Liver (tissue), 9 donors: ENCODE results near the gene CTNND1. TPM values are rescaled to one million over a fixed set of nuclear protein-coding genes. Genes with fewer than 3 reads are reported as not detected.

Experiments
- DNase-seq: peaks from one replicate; pipeline ENCODE4 v3.0.0-alpha.2; 2017; ENCODE audit warnings: low spot score
- H3K27ac ChIP-seq, 2 donors: one replicate each; pipeline ENCODE4 v1.7.0; 2013; ENCODE audit warnings: inconsistent platforms in 2 of 2, low read length in 2 of 2, control low read depth in 1 of 2, low read depth in 1 of 2, mild to moderate bottlenecking in 1 of 2
- H3K27me3 ChIP-seq, 4 donors: one replicate each; pipeline versions ENCODE4 v1.6.1 to v1.7.0; 2013; ENCODE audit warnings: low read length in 3 of 4, inconsistent platforms in 1 of 4, mild to moderate bottlenecking in 1 of 4, moderate library complexity in 1 of 4; ENCODE audit not compliant: control insufficient read depth in 4 of 4, insufficient read depth in 4 of 4
- H3K36me3 ChIP-seq, 4 donors: one replicate each; pipeline versions ENCODE4 v1.6.1 to v1.7.0; 2013; ENCODE audit warnings: low read length in 3 of 4, mild to moderate bottlenecking in 3 of 4, low read depth in 1 of 4, moderate library complexity in 1 of 4; ENCODE audit not compliant: control insufficient read depth in 4 of 4, insufficient read depth in 3 of 4
- H3K4me1 ChIP-seq, 4 donors: one replicate each; pipeline versions ENCODE4 v1.6.1 to v1.7.0; 2013; ENCODE audit warnings: low read length in 3 of 4, mild to moderate bottlenecking in 3 of 4, moderate library complexity in 1 of 4; ENCODE audit not compliant: control insufficient read depth in 4 of 4, insufficient read depth in 4 of 4
- H3K4me3 ChIP-seq, 3 donors: one replicate each; pipeline versions ENCODE4 v1.6.1 to v1.7.0; 2013; ENCODE audit warnings: low read length in 3 of 3, control low read depth in 1 of 3, low read depth in 1 of 3, mild to moderate bottlenecking in 1 of 3
- H3K9ac ChIP-seq, 2 donors: one replicate each; pipeline ENCODE4 v1.7.0; 2013; ENCODE audit warnings: low read length in 2 of 2, mild to moderate bottlenecking in 2 of 2, moderate library complexity in 2 of 2, control low read depth in 1 of 2, low read depth in 1 of 2
- H3K9me3 ChIP-seq, 4 donors: one replicate each; pipeline versions ENCODE4 v1.6.1 to v1.7.0; 2013; ENCODE audit warnings: low read length in 3 of 4; ENCODE audit not compliant: control insufficient read depth in 4 of 4
- CTCF ChIP-seq: fragments of 150-350 bp; IDR thresholded peaks from 2 replicates; pipeline ENCODE4 v1.5.1; 2017; ENCODE audit warnings: improper control_type of control experiment, low read depth, low read length; ENCODE audit not compliant: missing input control
- EGR1 ChIP-seq, 2 donors: IDR thresholded peaks; 2 replicates each; pipeline ENCODE4 v1.6.1; 2016 to 2018; ENCODE audit warnings: antibody characterized with exemption in 2 of 2, low read depth in 2 of 2
- FOXA1 ChIP-seq: IDR thresholded peaks from 2 replicates; pipeline ENCODE4 v1.6.1; 2016; ENCODE audit warnings: antibody characterized with exemption
- GABPA ChIP-seq, 2 donors: IDR thresholded peaks in 1 of 2; conservative IDR thresholded peaks in 1 of 2; 2 replicates each; pipeline ENCODE4 v1.6.1; 2016; ENCODE audit warnings: antibody characterized with exemption in 2 of 2, mild to moderate bottlenecking in 1 of 2, moderate library complexity in 1 of 2
- HNF4A ChIP-seq, 2 donors: conservative IDR thresholded peaks; 2 replicates each; pipeline ENCODE4 v1.6.1; 2016; ENCODE audit warnings: antibody characterized with exemption in 2 of 2, mild to moderate bottlenecking in 2 of 2
- JUND ChIP-seq, 2 donors: IDR thresholded peaks; 2 replicates each; pipeline ENCODE4 v1.6.1; 2016; ENCODE audit warnings: antibody characterized with exemption in 2 of 2
- NR2F2 ChIP-seq: IDR thresholded peaks from 2 replicates; pipeline ENCODE4 v1.6.1; 2016; ENCODE audit warnings: antibody characterized with exemption
- RAD21 ChIP-seq, 2 donors: IDR thresholded peaks; 2 replicates each; pipeline ENCODE4 v1.6.1; 2016; ENCODE audit warnings: antibody characterized with exemption in 2 of 2, mild to moderate bottlenecking in 2 of 2
- REST ChIP-seq: IDR thresholded peaks from 2 replicates; pipeline ENCODE4 v1.6.1; 2016; ENCODE audit warnings: antibody characterized with exemption, mild to moderate bottlenecking
- RXRA ChIP-seq, 2 donors: IDR thresholded peaks; 2 replicates each; pipeline ENCODE4 v1.6.1; 2017 to 2018; ENCODE audit warnings: antibody characterized with exemption in 2 of 2, mild to moderate bottlenecking in 1 of 2
- SP1 ChIP-seq: IDR thresholded peaks from 2 replicates; pipeline ENCODE4 v1.6.1; 2018; ENCODE audit warnings: antibody characterized with exemption, mild to moderate bottlenecking
- YY1 ChIP-seq: IDR thresholded peaks from 2 replicates; pipeline ENCODE4 v1.6.1; 2016; ENCODE audit warnings: antibody characterized with exemption, mild to moderate bottlenecking
- WGBS: extraction: QIAGEN DNeasy Blood & Tissue Kit; methylation state at CpG from one replicate; pipeline ENCODE4 v1.1.7; 2013; 5-methylcytosine and 5-hydroxymethylcytosine counted together
- polyA plus RNA-seq, 2 donors: library from polyadenylated mRNA; stranded (reverse) in 1 of 2; unstranded in 1 of 2; fragments of 200-250 nt in 1 of 2; fragments of >200 nt in 1 of 2; fragmentation: Nextera tagmentation in 1 of 2; extraction: Ambion mirVana in 1 of 2; gene quantifications; one replicate each; pipeline versions ENCODE4 v1.2.1 to v1.2.3, GENCODE V29; 2013 to 2015
- total RNA-seq, 2 donors: library from RNA; depleted of rRNA; stranded (reverse); fragments of >200 nt; gene quantifications; one replicate each; pipeline ENCODE4 v1.2.3, GENCODE V29; 2014
- donor health status: healthy.
- donor health status: healthy.
- donor health status: healthy.
- donor health status: healthy.
- donor health status: healthy.

Gene CTNND1
- total and polyA plus RNA-seq, 4 donors, result 21.5 to 97.1 (median 58.0) TPM

GRCh38 chr11:57818812-57819211 lies 57.2 kb downstream of the CTNND1 start:
- no peak for DNase-seq
- peaks cover 2 to 39% (median 36%) of the 10 kb centered on the region in 4 donors for H3K36me3 ChIP-seq
- H3K9ac ChIP-seq, result no peak overlapping the region
- no peaks in the 10 kb centered on the region for H3K4me1 ChIP-seq
- H3K9me3 ChIP-seq, result no peaks in the 10 kb centered on the region
- no peak overlapping the region for H3K4me3 ChIP-seq
- no peak overlapping the region for H3K27ac ChIP-seq
- H3K27me3 ChIP-seq, result no peaks in the 10 kb centered on the region
- TF ChIP-seq NR2F2, result no peak
- no peak for TF ChIP-seq RAD21 (IDR thresholded peaks at IDR 0.05)
- no peak for TF ChIP-seq EGR1 (IDR thresholded peaks at IDR 0.05; ENCODE audit: low read depth in 2 of 2)
- TF ChIP-seq RXRA (IDR thresholded peaks at IDR 0.05), result no peak
- no peak for TF ChIP-seq SP1
- no peak for TF ChIP-seq REST
- TF ChIP-seq GABPA (IDR thresholded peaks at IDR 0.05 in 1 of 2, conservative IDR thresholded peaks at IDR 0.05 in 1 of 2), result no peak
- no peak for TF ChIP-seq FOXA1
- no peak for TF ChIP-seq HNF4A (conservative IDR thresholded peaks at IDR 0.05)
- WGBS, result 99% methylated on average over 1 of the region's 1 CpG

- H3K27me3 ChIP-seq, result no peaks in the 10 kb centered on the region
- no peak for DNase-seq
- no peaks in the 10 kb centered on the region for H3K9me3 ChIP-seq
- H3K9ac ChIP-seq, result no peak overlapping the region
- H3K27ac ChIP-seq, result no peak overlapping the region
- WGBS, result 86% methylated on average over 7 of the region's 7 CpGs
- H3K36me3 ChIP-seq, result peaks cover 2 to 33% (median 31%) of the 10 kb centered on the region in 4 donors
- no peaks in the 10 kb centered on the region for H3K4me1 ChIP-seq
- TF ChIP-seq YY1 (no peak), GABPA (IDR thresholded peaks at IDR 0.05 in 1 of 2, conservative IDR thresholded peaks at IDR 0.05 in 1 of 2) (no peak), RXRA (IDR thresholded peaks at IDR 0.05) (no peak), REST (no peak), CTCF (no peak), JUND (IDR thresholded peaks at IDR 0.05) (no peak)
- H3K4me3 ChIP-seq, result no peak overlapping the region
Observed at GRCh38 chr11:57819252-57819979, 57.8 kb downstream of the CTNND1 start.
